ENCODE results near the gene VPS35.
A peak's percentile ranks its signal among the peaks of the same experiment; 100 is the strongest.
"Not testable (repeated sequence)": the region's sequence is repeated elsewhere in the genome, so short reads cannot be mapped to it uniquely, and the experiment has no call there.

Gene VPS35

DNA sequence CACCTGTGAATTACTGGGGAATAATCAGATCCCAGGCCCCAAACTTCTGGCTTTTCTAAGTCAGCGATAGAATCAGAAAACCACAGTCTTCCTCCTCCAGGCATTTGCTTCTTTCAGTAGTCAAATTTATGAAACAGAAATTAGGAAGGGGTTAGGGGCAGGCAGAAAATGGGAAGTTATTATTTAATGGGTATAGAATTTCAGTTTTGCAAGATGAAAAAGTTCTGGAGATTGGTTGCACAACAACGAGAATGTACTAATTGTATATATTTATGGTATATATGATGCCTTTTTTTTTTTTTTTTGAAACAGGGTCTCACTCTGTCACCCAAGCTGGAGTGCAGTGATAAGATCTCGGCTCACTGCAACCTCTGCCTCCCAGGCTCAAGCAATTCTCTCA lies 23.9 kb upstream of the VPS35 start:
- no peak for DNase-seq (ENCODE audit: low spot score)

DNA sequence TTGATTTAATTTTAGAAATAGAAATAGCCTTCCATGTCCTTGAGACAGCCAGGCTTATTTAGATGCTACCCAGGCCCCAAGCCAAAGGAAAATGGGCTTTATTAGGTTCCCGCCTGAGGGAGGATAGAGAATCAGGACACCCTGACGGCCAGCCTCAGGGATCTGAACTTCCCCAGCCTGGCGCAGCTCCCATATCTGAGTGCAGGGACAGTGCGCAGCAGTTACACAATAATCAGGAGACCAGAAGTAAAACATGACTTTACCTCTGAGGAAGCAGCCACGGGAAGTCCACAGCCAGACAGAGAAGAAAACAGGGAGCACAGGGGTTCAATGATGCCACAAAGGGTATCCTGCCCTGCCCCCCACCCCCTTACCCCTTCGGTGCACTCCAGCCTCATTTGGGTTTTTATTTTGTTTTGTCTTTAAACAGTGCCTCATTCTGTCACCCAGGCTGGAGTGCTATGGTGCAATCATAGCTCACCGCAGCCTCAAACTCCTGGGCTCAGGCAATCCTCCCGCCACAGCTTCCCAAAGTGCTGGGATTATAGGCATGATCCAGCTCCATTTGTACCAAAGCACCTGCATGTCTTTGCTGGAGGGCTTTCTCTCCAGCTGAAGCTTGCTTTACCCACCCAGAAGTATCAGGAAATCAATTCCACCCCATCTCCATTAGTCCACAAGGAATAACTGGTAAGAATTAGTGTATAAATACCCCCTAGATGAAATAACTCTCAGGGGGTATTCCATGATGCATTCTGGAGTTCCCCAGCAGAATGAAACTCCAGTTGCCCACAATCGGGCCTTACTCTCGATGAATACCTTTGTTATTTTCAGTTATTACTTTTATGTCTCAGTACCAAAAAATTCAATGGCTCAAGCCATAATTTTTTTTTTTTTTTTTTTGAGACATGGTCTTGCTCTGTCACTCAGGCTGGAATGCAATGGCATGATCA lies 22.4 kb upstream of the VPS35 start:
- DNase-seq (ENCODE audit: low spot score): no peak

DNA sequence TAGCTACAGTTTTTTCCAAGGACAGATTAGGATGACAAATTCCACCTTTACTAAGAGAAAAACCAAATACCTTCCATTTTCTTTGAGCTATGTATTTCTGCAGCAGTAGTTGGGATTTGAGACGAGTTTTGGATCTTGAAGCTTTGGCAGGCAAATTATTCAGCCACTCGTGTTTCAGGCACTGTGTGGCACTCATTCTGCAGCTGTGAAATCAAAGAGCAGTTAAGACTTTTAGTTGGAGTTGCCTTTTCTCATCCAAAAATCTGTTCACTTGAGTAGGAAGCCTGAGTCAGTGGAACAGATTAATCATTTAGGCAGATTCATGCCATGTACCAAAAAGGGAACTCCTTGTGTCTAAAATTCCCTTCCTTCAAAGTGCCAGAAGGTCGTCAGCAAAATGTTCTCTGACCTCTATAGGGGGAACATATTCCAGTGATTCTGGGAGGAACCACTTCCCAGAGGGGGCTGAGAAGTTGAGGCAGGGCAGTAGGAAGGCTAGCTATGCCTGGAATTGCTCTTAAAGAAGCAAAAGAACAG lies 20.6 kb upstream of the VPS35 start:
- no peak for DNase-seq (ENCODE audit: low spot score)

DNA sequence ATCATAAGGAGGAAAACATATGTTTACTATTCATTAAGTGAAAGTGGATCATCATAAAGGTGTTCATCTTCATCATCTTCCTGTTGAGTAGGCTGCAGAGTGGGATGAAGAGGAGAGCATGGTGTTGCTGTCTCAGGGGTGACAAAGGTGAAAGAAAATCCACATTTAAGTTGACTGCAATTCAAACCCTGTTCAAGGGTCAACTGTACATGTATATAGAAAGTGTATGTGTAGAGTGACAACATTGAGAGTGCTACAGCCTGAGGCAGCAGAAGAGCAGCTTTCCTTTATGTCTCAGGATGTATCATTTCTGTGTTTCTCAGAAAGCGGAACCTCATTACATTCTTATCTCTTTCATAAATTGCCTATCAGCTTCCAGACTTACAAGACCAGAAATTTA lies 17.7 kb upstream of the VPS35 start:
- DNase-seq (ENCODE audit: low spot score): no peak

- no peak for DNase-seq (ENCODE audit: low spot score)
Observed at GRCh38 chr16:46702030-46702429, 13.1 kb upstream of the VPS35 start.

DNA sequence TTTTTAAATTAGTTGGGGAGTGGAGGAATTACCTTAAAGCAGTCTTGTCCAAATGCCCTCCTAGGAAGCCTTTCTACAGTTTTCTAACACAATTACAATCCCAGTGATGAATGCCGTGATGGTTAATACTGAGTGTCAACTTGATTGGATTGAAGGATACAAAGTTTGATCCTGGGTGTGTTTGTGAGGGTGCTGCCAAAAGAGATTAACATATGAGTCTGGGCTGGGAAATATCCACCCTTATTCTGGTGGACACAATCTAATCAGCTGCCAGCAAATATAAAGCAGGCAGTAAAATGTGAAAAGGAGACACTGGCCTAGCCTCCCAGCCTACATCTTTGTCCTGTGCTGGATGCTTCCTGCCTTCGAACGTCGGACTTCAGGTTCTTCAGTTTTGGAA lies 12.6 kb upstream of the VPS35 start:
- DNase-seq (ENCODE audit: low spot score): no peak

- DNase-seq (ENCODE audit: low spot score): no peak
Observed at GRCh38 chr16:46700048-46700447, 11.1 kb upstream of the VPS35 start.

- DNase-seq (ENCODE audit: low spot score): no peak
Observed at GRCh38 chr16:46696957-46697356, 8.0 kb upstream of the VPS35 start.

DNA sequence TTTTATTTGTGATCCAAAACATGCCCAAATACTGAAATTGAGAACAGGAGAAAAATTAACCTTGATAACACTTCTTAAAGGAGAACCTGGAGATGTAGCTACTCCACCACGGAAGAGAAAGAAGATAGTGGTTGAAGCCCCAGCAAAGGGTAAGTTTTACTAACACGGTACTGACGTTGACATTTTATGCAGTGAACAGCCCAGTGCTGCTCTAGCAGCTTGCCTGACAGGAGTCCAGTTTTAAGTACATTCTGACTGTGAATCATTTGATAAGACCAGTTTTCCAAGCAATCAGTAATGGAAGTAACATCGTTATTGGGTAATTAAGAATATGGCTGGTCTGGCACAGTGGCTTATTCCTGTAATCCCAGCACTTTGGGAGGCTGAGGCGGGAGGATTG lies 7.0 kb upstream of the VPS35 start:
- no peak for DNase-seq (ENCODE audit: low spot score)

DNA sequence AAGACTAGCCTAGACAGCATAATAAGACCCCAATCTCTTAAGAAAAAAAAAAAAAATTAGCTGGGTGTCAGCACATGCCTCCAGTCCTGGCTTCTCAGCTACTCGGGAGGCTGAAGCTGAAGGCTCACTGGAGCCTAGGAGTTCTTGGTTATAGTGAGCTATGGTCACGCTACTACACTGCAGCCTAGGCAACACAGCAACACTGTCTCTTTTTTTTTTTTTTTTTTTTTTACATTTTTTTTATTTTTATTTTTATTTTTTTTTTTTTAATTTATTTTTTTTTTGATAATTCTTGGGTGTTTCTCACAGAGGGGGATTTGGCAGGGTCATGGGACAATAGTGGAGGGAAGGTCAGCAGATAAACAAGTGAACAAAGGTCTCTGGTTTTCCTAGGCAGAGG lies 4.6 kb upstream of the VPS35 start:
- no peak for DNase-seq (ENCODE audit: low spot score)

- no peak for DNase-seq (ENCODE audit: low spot score)
Observed at GRCh38 chr16:46691726-46692125, 2.7 kb upstream of the VPS35 start.

GRCh38 chr16:46690281-46691178 lies 1.6 kb upstream of the VPS35 start:
- peak; percentile 66 for DNase-seq (ENCODE audit: low spot score)

GRCh38 chr16:46689365-46690280 lies 645 bp upstream of the VPS35 start, which contains the start of gene ORC6:
Gene ORC6 (plus strand): TSS chr16:46689659. CDS start chr16:46689706, 47 bp downstream.
- DNase-seq (ENCODE audit: low spot score): peak; percentile 96

DNA sequence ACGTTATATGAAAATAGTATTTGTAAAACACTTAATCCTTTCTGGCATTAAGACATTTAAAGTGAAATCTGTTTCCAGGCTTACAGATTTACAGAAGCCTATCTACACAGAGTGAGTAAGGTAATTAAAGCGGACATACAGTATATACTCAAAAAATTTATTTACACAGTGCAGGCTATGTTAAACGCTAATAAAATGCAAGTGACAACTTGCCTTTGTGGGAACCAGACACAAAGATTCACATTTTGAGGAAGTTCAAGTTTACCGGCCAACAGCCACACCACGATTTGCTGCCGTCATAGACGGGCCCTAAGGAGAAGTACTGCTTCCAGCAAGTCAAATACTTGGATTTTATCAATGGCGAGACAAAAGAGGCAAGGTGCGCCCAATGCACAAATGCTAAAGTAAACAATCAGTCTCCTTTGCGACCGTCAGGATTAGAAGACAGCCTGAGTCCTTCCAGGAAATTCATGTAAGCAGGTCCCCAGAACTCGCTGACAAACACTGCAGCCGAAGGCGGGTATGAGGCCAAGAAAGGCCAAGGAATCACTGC lies 801 bp downstream of the VPS35 start:
- no peak for DNase-seq (ENCODE audit: low spot score)

- DNase-seq (ENCODE audit: low spot score): no peak
Observed at GRCh38 chr16:46687486-46687885, 1.5 kb downstream of the VPS35 start.

GRCh38 chr16:46686815-46687473 lies 2.0 kb downstream of the VPS35 start:
- DNase-seq (ENCODE audit: low spot score): no peak

GRCh38 chr16:46681867-46682266 lies 7.1 kb downstream of the VPS35 start:
- DNase-seq (ENCODE audit: low spot score): not testable (repeated sequence)

- DNase-seq (ENCODE audit: low spot score): not testable (repeated sequence)
Observed at GRCh38 chr16:46677943-46678342, 11.0 kb downstream of the VPS35 start.

- peak; percentile 81 for DNase-seq (ENCODE audit: low spot score)
Observed at GRCh38 chr16:46673320-46674013, 15.5 kb downstream of the VPS35 start.

- no peak for DNase-seq (ENCODE audit: low spot score)
Observed at GRCh38 chr16:46662123-46662522, 26.9 kb downstream of the VPS35 start.

Measured in RKO (cell line).